Small intestine (tissue), 7 donors: Measurements from ENCODE around the gene ARHGAP10. TPM values are rescaled to one million over a fixed set of nuclear protein-coding genes. Genes with fewer than 3 reads are reported as not detected.

Experiments used
- DNase-seq, 2 donors: peaks; one replicate each; pipeline versions ENCODE4 v3.0.0 to v3.0.0-alpha.2; 2013
- FAIRE-seq: peaks from 2 replicates; lab custom pipeline; 2012; peaks lifted over from hg19 to GRCh38; lab: Jason Lieb, UNC
- H3K27ac ChIP-seq, 3 donors: one replicate each; pipeline ENCODE4 v1.5.1; 2013; ENCODE audit warnings: low read length in 2 of 3, mild to moderate bottlenecking in 2 of 3, control low read depth in 1 of 3, inconsistent platforms in 1 of 3, low read depth in 1 of 3, moderate library complexity in 1 of 3
- H3K27me3 ChIP-seq, 3 donors: one replicate each; pipeline ENCODE4 v1.6.1; 2013; ENCODE audit warnings: low read length in 3 of 3, inconsistent platforms in 1 of 3; ENCODE audit not compliant: control insufficient read depth in 3 of 3, insufficient read depth in 3 of 3
- H3K36me3 ChIP-seq, 3 donors: one replicate each; pipeline ENCODE4 v1.6.1; 2013; ENCODE audit warnings: low read length in 3 of 3, inconsistent platforms in 1 of 3, low read depth in 1 of 3, mild to moderate bottlenecking in 1 of 3, moderate library complexity in 1 of 3; ENCODE audit not compliant: control insufficient read depth in 3 of 3, insufficient read depth in 2 of 3
- H3K4me1 ChIP-seq, 3 donors: one replicate each; pipeline ENCODE4 v1.6.1; 2013; ENCODE audit warnings: low read length in 2 of 3, inconsistent platforms in 1 of 3, low read depth in 1 of 3, mild to moderate bottlenecking in 1 of 3, moderate library complexity in 1 of 3; ENCODE audit not compliant: control insufficient read depth in 3 of 3, insufficient read depth in 2 of 3
- H3K4me3 ChIP-seq, 3 donors: one replicate each; pipeline ENCODE4 v1.5.1; 2013; ENCODE audit warnings: low read length in 3 of 3, control low read depth in 1 of 3, inconsistent platforms in 1 of 3, low read depth in 1 of 3, mild to moderate bottlenecking in 1 of 3, moderate library complexity in 1 of 3
- H3K9me3 ChIP-seq, 2 donors: one replicate each; pipeline ENCODE4 v1.6.1; 2013; ENCODE audit warnings: low read depth in 1 of 2, low read length in 1 of 2; ENCODE audit not compliant: control insufficient read depth in 2 of 2, insufficient read depth in 1 of 2
- WGBS, 3 donors: extraction: QIAGEN DNeasy Blood & Tissue Kit; methylation state at CpG; one replicate each; pipeline ENCODE4 v1.1.7; 2013; 5-methylcytosine and 5-hydroxymethylcytosine counted together
- polyA plus RNA-seq, 4 donors: library from polyadenylated mRNA; stranded (reverse) in 3 of 4; unstranded in 1 of 4; fragments of 200-250 nt in 3 of 4; fragments of 120-200 nt in 1 of 4; gene quantifications; one replicate each; pipeline versions ENCODE4 v1.2.1 to v1.2.3, GENCODE V29; 2013
- donor health status: healthy with polysubstance abuse.
- donor health status: control.
- donor health status: control.
- donor health status: Bipolar disorder and iron deficiency.
- donor health status: healthy.

ARHGAP10 gene
- polyA plus RNA-seq, 4 donors = 3.4 to 13.2 (median 6.7) TPM

- Histone ChIP-seq H3K36me3 (no peaks in the 10 kb centered on the region), H3K9me3 (no peaks in the 10 kb centered on the region), H3K4me1 (peaks cover 0 to 28% (median 2%) of the 10 kb centered on the region in 3 donors), H3K4me3 (no peak overlapping the region), H3K27ac (no peak overlapping the region), H3K27me3 (peaks cover 0 to 11% (median 0%) of the 10 kb centered on the region in 3 donors)
- 76 to 81% (median 77%) methylated on average over 6 of the region's 6 CpGs for WGBS, 3 donors
- FAIRE-seq (no peak), DNase-seq (no peak)
Observed at GRCh38 chr4:147735413-147736301, 3.8 kb downstream of the ARHGAP10 start.

DNA sequence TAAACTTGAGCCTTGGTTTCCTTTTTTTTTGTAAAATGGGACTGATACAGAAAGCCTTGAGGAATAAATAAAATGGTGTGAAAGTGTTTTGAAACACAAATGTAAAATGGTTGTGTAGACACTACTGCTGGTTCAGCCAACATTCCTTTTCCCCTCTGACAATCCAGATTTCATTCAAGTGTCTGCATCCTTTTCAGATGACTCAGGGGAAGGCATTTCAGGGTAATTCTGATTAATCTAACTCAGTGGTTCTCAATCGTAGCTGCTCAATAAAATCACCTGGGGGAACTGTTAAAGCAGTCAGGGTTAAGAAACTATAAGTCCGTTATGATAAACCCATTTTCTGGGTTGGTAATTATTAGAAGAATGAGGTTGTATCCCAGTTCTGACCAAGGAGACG is 4.6 kb downstream of the ARHGAP10 start:
- Histone ChIP-seq H3K9me3 (no peaks in the 10 kb centered on the region), H3K27me3 (peaks cover 0 to 11% (median 0%) of the 10 kb centered on the region in 3 donors), H3K27ac (no peak overlapping the region), H3K4me3 (no peak overlapping the region), H3K4me1 (peaks cover 0 to 22% (median 2%) of the 10 kb centered on the region in 3 donors), H3K36me3 (no peaks in the 10 kb centered on the region)
- DNase-seq = no peak
- WGBS, 3 donors = 67 to 88% (median 83%) methylated on average over 3 of the region's 3 CpGs
- FAIRE-seq = no peak

DNA sequence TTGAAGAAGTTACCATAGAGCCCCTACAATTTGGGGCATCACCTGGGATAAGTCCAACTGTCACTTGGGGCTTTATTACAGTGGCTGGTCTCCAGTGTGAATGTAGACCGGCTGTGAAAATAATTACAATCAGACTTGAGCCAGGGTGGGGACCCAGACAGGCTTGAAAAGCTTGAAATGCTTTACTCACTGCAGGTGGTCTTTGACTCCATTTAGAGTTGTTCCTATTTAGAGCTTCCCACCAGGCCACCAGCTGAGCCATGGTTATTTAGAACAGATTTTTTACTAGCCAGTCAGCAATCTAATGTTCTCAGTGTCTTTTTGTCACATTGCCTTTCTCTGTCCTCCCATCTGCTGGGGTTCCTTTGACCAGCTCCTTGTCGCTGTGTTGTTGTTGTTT is 5.7 kb downstream of the ARHGAP10 start:
- Histone ChIP-seq H3K4me3 (no peak overlapping the region), H3K9me3 (no peaks in the 10 kb centered on the region), H3K27ac (no peak overlapping the region), H3K36me3 (no peaks in the 10 kb centered on the region), H3K4me1 (peaks cover 0 to 22% (median 2%) of the 10 kb centered on the region in 3 donors), H3K27me3 (peaks cover 0 to 11% (median 0%) of the 10 kb centered on the region in 3 donors)
- FAIRE-seq (no peak), DNase-seq (no peak)
- WGBS, 3 donors = 89 to 97% (median 95%) methylated on average over 2 of the region's 2 CpGs

DNA sequence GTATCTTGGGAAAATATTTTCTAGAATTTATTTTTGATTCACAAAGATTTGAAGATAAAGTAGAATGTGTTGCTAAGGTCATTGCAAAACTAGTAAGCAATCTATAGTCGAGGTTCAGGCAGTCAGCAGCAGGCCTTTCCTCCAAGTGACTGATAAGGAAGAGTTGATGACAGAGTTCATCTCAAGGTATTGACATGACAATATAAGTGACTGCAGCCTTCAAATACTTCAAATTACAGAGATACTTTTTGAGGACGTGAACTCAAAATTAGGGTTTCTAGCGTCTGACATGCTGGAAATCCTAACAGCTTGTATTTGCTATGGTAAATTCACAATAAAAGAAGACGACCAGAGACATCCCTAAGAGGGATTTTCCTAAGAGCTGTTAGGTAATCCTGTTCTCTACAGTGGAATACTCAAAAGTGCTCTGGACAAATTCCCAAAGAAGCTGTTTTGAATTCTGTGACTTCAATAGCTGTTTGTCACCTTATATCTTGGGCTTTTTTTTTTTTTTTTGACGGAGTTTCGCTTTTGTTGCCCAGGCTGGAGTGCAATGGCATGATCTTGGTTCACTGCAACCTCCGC is 7.4 kb downstream of the ARHGAP10 start:
- FAIRE-seq = no peak
- peaks cover 0 to 7% (median 0%) of the 10 kb centered on the region in 3 donors for H3K4me1 ChIP-seq
- DNase-seq = no peak

DNA sequence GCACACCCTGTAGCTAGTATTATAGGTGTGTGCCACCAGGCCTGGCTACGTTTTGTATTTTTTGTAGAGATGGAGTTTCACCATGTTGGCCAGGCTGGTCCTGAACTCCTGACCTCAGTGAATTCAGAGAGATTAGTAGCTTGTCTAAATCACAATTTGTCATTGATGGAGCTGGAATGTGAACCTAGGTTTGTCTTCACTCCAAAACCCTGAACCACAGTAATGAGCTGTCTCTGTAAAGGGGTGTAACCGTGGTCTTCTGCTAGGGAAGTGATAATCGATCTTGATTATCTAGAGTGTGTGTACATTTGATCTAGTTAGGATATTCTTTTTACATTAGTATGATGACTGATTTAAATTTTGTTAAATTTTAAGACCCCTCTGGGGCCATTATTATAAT is 8.3 kb downstream of the ARHGAP10 start:
- no peak for DNase-seq
- H3K4me3 ChIP-seq = no peak overlapping the region
- H3K27me3 ChIP-seq = no peaks in the 10 kb centered on the region
- H3K9me3 ChIP-seq = no peaks in the 10 kb centered on the region
- H3K36me3 ChIP-seq = no peaks in the 10 kb centered on the region
- WGBS, 3 donors = 79 to 88% (median 87%) methylated on average over 3 of the region's 3 CpGs
- peaks cover 0 to 4% (median 0%) of the 10 kb centered on the region in 3 donors for H3K4me1 ChIP-seq
- no peak for FAIRE-seq
- no peak overlapping the region for H3K27ac ChIP-seq

More for the DNA sequence above, 7.4 kb downstream of the ARHGAP10 start:
- H3K4me3 ChIP-seq = no peak overlapping the region
- no peaks in the 10 kb centered on the region for H3K9me3 ChIP-seq
- 85 to 88% (median 86%) methylated on average over 7 of the region's 7 CpGs for WGBS, 3 donors
- no peak overlapping the region for H3K27ac ChIP-seq
- no peaks in the 10 kb centered on the region for H3K27me3 ChIP-seq
- no peaks in the 10 kb centered on the region for H3K36me3 ChIP-seq

- no peaks in the 10 kb centered on the region for H3K36me3 ChIP-seq
- DNase-seq (no peak), FAIRE-seq (no peak)
- no peak overlapping the region for H3K4me3 ChIP-seq
- H3K4me1 ChIP-seq = no peaks in the 10 kb centered on the region
- H3K9me3 ChIP-seq = no peaks in the 10 kb centered on the region
- H3K27ac ChIP-seq = no peak overlapping the region
- 81 to 86% (median 82%) methylated on average over 1 of the region's 1 CpG for WGBS, 3 donors
- no peaks in the 10 kb centered on the region for H3K27me3 ChIP-seq
Observed at GRCh38 chr4:147741190-147741788, 9.4 kb downstream of the ARHGAP10 start.

DNA sequence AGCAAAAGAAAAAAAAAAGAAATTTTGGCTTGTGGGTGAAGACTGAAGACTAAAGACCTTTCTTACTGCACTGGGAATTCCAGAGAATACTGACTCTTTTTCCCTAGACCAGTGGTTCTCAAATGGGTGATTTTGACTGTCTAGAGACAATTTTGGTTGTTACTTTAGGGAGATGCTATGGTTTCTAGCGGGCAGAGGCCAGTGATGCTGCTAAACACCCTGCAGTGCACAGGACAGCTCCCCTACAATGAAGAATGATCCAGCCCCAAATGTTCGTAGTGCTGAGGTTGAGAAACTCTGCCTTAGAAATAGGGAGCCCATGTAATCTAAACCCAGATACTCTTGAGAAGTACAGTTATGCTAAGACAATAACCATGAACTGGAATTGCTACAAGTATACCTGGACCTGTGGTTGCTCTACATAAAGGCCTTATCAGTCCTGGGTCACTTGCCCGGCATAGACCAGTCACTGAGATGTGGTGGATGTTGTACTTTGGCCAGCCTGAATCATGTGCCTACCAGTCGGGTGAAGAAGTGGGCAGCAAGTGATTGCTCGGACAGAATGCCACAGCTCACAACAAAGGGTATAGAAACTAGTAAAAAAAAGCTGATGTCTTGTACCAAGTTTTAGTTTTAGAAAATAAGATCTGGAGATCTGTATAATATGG is 16.0 kb downstream of the ARHGAP10 start:
- H3K36me3 ChIP-seq = no peaks in the 10 kb centered on the region
- no peaks in the 10 kb centered on the region for H3K9me3 ChIP-seq
- no peak overlapping the region for H3K4me3 ChIP-seq
- H3K27me3 ChIP-seq = no peaks in the 10 kb centered on the region
- WGBS, 3 donors = 45 to 76% (median 52%) methylated on average over 5 of the region's 5 CpGs
- DNase-seq (peak; percentile 78 to 82), FAIRE-seq (no peak)
- peak overlapping the region in 1 of 3 donors; percentile 67 for H3K27ac ChIP-seq
- H3K4me1 ChIP-seq = peaks cover 0 to 12% (median 0%) of the 10 kb centered on the region in 3 donors

DNA sequence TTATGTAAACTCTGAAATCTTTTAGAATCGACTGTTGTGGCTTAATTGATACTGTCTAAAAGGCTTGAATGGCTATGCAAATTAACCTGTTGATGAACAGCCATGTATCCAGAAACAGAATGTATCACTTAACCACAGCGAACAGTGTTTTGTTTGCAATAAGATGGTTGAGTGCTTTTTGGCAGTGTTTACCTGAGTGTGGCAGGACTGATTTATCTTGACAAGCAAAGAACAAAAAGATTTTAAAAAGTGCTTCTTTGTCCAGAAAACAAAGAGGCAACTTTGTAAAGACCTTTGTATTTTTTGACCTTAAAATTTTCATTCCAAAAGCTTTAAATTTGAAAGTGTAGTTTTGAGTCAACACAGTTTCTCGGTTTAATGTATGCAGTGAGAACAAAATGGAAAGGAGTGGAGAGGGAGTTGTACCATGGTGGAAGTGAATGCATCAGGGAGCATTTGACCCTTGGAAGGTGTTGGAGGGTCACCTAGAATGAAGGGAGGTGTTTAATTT is 18.0 kb downstream of the ARHGAP10 start:
- no peaks in the 10 kb centered on the region for H3K36me3 ChIP-seq
- no peak overlapping the region for H3K4me3 ChIP-seq
- no peaks in the 10 kb centered on the region for H3K9me3 ChIP-seq
- H3K27me3 ChIP-seq = no peaks in the 10 kb centered on the region
- peaks cover 0 to 12% (median 0%) of the 10 kb centered on the region in 3 donors for H3K4me1 ChIP-seq
- 64 to 79% (median 70%) methylated on average over 3 of the region's 3 CpGs for WGBS, 3 donors
- no peak for FAIRE-seq
- DNase-seq = no peak
- no peak overlapping the region for H3K27ac ChIP-seq
